Sigmoid colon (tissue), 4 donors: ENCODE data around the gene MYADML2.

ENCODE experiments used
- POLR2A ChIP-seq, 2 donors: fragments of 450-650 bp; IDR thresholded peaks; one replicate each; pipeline ENCODE4 v1.6.1; 2016; ENCODE audit warnings: antibody characterized with exemption in 2 of 2, mild to moderate bottlenecking in 2 of 2, moderate library complexity in 2 of 2
- POLR2AphosphoS5 ChIP-seq, 4 donors: sonication (generic); formaldehyde crosslinking; IDR thresholded peaks; one replicate each; pipeline ENCODE4 v1.6.1; 2017; ENCODE audit warnings: antibody characterized with exemption in 4 of 4
- TF ChIP-seq, protein P1 (sequence below), 4 experiments: fragments of 450-650 bp in 3 of 4; fragments of 200-600 bp in 1 of 4; IDR thresholded peaks; one replicate each; pipeline ENCODE4 v1.5.1; 2016 to 2019; ENCODE audit warnings: antibody characterized with exemption in 4 of 4, mild to moderate bottlenecking in 3 of 4, moderate library complexity in 2 of 4

DNA sequence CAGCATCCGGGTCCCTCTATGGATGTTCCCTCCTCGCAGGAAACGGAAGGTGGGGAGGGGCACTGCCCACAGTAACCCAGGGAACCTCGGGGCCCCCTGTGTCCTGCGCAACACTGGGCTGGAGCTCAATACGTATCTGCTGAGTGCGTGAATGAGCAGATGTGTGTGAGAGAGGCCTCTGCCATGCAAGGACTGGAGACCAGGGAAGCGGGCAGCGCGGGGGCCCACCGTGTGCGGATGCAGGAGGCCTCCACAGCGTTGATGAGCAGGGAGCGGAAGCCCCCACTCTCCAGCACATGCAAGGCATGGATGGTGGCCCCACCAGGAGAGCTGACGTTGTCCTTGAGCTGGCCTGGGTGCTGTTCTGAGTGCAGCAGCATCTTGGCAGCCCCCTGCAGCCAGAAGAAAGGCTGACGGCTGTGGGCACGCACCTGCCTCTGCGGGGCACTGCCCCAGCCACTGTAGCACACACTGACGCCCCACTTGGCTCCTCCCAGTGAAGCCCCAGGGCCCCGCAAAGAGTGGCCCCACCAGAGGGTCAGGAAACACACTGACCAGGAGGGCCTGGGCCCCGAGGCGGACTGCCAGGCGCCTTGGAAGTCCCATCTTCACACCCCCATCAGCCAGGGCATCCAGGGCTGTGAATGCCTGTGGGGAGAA, 12.8 kb downstream of the MYADML2 start:
- TF ChIP-seq POLR2A (IDR thresholded peaks at IDR 0.05) (no peak), POLR2AphosphoS5 (IDR thresholded peaks at IDR 0.05) (no peak)
- TF ChIP-seq, protein P1, sequence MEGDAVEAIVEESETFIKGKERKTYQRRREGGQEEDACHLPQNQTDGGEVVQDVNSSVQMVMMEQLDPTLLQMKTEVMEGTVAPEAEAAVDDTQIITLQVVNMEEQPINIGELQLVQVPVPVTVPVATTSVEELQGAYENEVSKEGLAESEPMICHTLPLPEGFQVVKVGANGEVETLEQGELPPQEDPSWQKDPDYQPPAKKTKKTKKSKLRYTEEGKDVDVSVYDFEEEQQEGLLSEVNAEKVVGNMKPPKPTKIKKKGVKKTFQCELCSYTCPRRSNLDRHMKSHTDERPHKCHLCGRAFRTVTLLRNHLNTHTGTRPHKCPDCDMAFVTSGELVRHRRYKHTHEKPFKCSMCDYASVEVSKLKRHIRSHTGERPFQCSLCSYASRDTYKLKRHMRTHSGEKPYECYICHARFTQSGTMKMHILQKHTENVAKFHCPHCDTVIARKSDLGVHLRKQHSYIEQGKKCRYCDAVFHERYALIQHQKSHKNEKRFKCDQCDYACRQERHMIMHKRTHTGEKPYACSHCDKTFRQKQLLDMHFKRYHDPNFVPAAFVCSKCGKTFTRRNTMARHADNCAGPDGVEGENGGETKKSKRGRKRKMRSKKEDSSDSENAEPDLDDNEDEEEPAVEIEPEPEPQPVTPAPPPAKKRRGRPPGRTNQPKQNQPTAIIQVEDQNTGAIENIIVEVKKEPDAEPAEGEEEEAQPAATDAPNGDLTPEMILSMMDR (IDR thresholded peaks at IDR 0.05) = no peak
